Activated T-helper 2 cell treated with anti-CD3 and anti-CD28 coated beads, Interferon-gamma antibody, Interleukin-2, Interleukin-4, amounts not matched to agents 10 μg/mL and 5 μg/mL and 100 μg/mL, durations not matched to agents 14 hours and 24 hours and 36 hours (primary cell): ENCODE results near the gene PPP4R2. TPM values are rescaled to one million over a fixed set of nuclear protein-coding genes. Genes with fewer than 3 reads are reported as not detected.

Experiments used
- DNase-seq: peaks from one replicate; pipeline ENCODE4 v3.0.0; 2021; ENCODE audit warnings: low spot score
- H3K27ac Mint-ChIP-seq: one replicate; pipeline ENCODE4 v1.8.0; 2021; ENCODE audit warnings: mixed read lengths
- H3K27me3 Mint-ChIP-seq: one replicate; pipeline ENCODE4 v1.8.0; 2021; ENCODE audit warnings: low read depth, mixed read lengths
- H3K36me3 Mint-ChIP-seq: one replicate; pipeline ENCODE4 v1.8.0; 2021; ENCODE audit warnings: low read depth, mixed read lengths
- H3K4me1 Mint-ChIP-seq: one replicate; pipeline ENCODE4 v1.8.0; 2021; ENCODE audit warnings: low read depth, mixed read lengths
- H3K4me3 Mint-ChIP-seq: one replicate; pipeline ENCODE4 v1.8.0; 2021; ENCODE audit warnings: low read depth, mild to moderate bottlenecking, moderate library complexity, mixed read lengths
- H3K9me3 Mint-ChIP-seq: one replicate; pipeline ENCODE4 v1.8.0; 2021; ENCODE audit warnings: mixed read lengths
- intact Hi-C: fragments of 100-400 bp; cut with micrococcal nuclease; formaldehyde crosslinking; loops from one replicate; pipeline ENCODE4 v1.15.1; 2023
- total RNA-seq: library from RNA; stranded (reverse); gene quantifications from 2 replicates; pipeline ENCODE4 v1.2.3, GENCODE V29; 2022

PPP4R2 gene
- total RNA-seq, 1 donor from 2014 or later: 105 TPM

GRCh38 chr3:72964633-72965032 is 32.0 kb upstream of the PPP4R2 start:
- Mint-ChIP-seq H3K27ac (no peak overlapping the region), H3K4me3 (no peak overlapping the region), H3K4me1 (peaks cover 37% of the 10 kb centered on the region), H3K27me3 (no peaks in the 10 kb centered on the region), H3K36me3 (no peaks in the 10 kb centered on the region), H3K9me3 (no peaks in the 10 kb centered on the region)
- no peak for DNase-seq
- intact Hi-C loops: loop anchor here (1.0 to 5.0 kb wide), 2 partner anchors 13 to 38 kb away; no protein-coding TSS in a partner anchor

GRCh38 chr3:72968266-72968664 is 28.3 kb upstream of the PPP4R2 start:
- no peak for DNase-seq
- H3K27ac Mint-ChIP-seq: no peak overlapping the region
- no peaks in the 10 kb centered on the region for H3K27me3 Mint-ChIP-seq
- intact Hi-C loops: loop anchor here (5.0 kb wide), 1 partner anchor 34 kb away; no protein-coding TSS in a partner anchor
- H3K4me3 Mint-ChIP-seq: no peak overlapping the region
- H3K9me3 Mint-ChIP-seq: no peaks in the 10 kb centered on the region
- peaks cover 30% of the 10 kb centered on the region for H3K4me1 Mint-ChIP-seq
- H3K36me3 Mint-ChIP-seq: no peaks in the 10 kb centered on the region

- Mint-ChIP-seq H3K9me3 (no peaks in the 10 kb centered on the region), H3K27ac (no peak overlapping the region), H3K36me3 (no peaks in the 10 kb centered on the region), H3K4me3 (no peak overlapping the region), H3K27me3 (no peaks in the 10 kb centered on the region), H3K4me1 (peaks cover 31% of the 10 kb centered on the region)
- intact Hi-C loops: loop anchor here (5.0 kb wide), 1 partner anchor 33 kb away; no protein-coding TSS in a partner anchor
- DNase-seq: no peak
These were observed 26.8 kb upstream of the PPP4R2 start for GRCh38 chr3:72969766-72970165.

- peaks cover 23% of the 10 kb centered on the region for H3K4me1 Mint-ChIP-seq
- intact Hi-C loops: no loop called here
- H3K4me3 Mint-ChIP-seq: no peak overlapping the region
- H3K27ac Mint-ChIP-seq: no peak overlapping the region
- H3K27me3 Mint-ChIP-seq: no peaks in the 10 kb centered on the region
- no peak for DNase-seq
- H3K36me3 Mint-ChIP-seq: no peaks in the 10 kb centered on the region
- H3K9me3 Mint-ChIP-seq: no peaks in the 10 kb centered on the region
These were observed 25.7 kb upstream of the PPP4R2 start for GRCh38 chr3:72970942-72971341.

- intact Hi-C loops: no loop called here
- H3K27ac Mint-ChIP-seq: no peak overlapping the region
- no peak overlapping the region for H3K4me3 Mint-ChIP-seq
- peaks cover 28% of the 10 kb centered on the region for H3K4me1 Mint-ChIP-seq
- no peaks in the 10 kb centered on the region for H3K27me3 Mint-ChIP-seq
- no peak for DNase-seq
- no peaks in the 10 kb centered on the region for H3K36me3 Mint-ChIP-seq
- H3K9me3 Mint-ChIP-seq: no peaks in the 10 kb centered on the region
These were observed 23.9 kb upstream of the PPP4R2 start for GRCh38 chr3:72972706-72973030.

GRCh38 chr3:72973031-72973723 is 23.4 kb upstream of the PPP4R2 start:
- Mint-ChIP-seq H3K4me3 (no peak overlapping the region), H3K27ac (no peak overlapping the region)
- intact Hi-C loops: no loop called here

GRCh38 chr3:72973786-72974185 is 22.8 kb upstream of the PPP4R2 start:
- Mint-ChIP-seq H3K27ac (no peak overlapping the region), H3K9me3 (no peaks in the 10 kb centered on the region), H3K27me3 (no peaks in the 10 kb centered on the region), H3K36me3 (no peaks in the 10 kb centered on the region), H3K4me1 (peaks cover 29% of the 10 kb centered on the region), H3K4me3 (no peak overlapping the region)
- no peak for DNase-seq
- intact Hi-C loops: no loop called here

More at GRCh38 chr3:72973031-72973723, 23.4 kb upstream of the PPP4R2 start:
- no peaks in the 10 kb centered on the region for H3K36me3 Mint-ChIP-seq
- H3K27me3 Mint-ChIP-seq: no peaks in the 10 kb centered on the region
- H3K9me3 Mint-ChIP-seq: no peaks in the 10 kb centered on the region
- DNase-seq: no peak
- H3K4me1 Mint-ChIP-seq: peaks cover 29% of the 10 kb centered on the region

GRCh38 chr3:72974956-72975355 is 21.7 kb upstream of the PPP4R2 start:
- H3K4me3 Mint-ChIP-seq: no peak overlapping the region
- DNase-seq: no peak

GRCh38 chr3:72976281-72976741 is 20.3 kb upstream of the PPP4R2 start:
- no peak overlapping the region for H3K27ac Mint-ChIP-seq
- DNase-seq: no peak
- peaks cover 24% of the 10 kb centered on the region for H3K4me1 Mint-ChIP-seq
- H3K36me3 Mint-ChIP-seq: no peaks in the 10 kb centered on the region
- intact Hi-C loops: loop anchor here (2.0 kb wide), 1 partner anchor 64 kb away; no protein-coding TSS in a partner anchor
- H3K9me3 Mint-ChIP-seq: no peaks in the 10 kb centered on the region
- peaks cover 2% of the 10 kb centered on the region for H3K27me3 Mint-ChIP-seq
- H3K4me3 Mint-ChIP-seq: no peak overlapping the region

More at GRCh38 chr3:72974956-72975355, 21.7 kb upstream of the PPP4R2 start:
- Mint-ChIP-seq H3K27ac (no peak overlapping the region), H3K27me3 (peaks cover 2% of the 10 kb centered on the region), H3K36me3 (no peaks in the 10 kb centered on the region), H3K9me3 (no peaks in the 10 kb centered on the region), H3K4me1 (peaks cover 29% of the 10 kb centered on the region)
- intact Hi-C loops: no loop called here

GRCh38 chr3:72977060-72977808 is 19.4 kb upstream of the PPP4R2 start:
- Mint-ChIP-seq H3K27ac (peak overlapping the region; percentile 87), H3K9me3 (no peaks in the 10 kb centered on the region), H3K36me3 (no peaks in the 10 kb centered on the region), H3K27me3 (peaks cover 2% of the 10 kb centered on the region), H3K4me3 (no peak overlapping the region), H3K4me1 (peaks cover 22% of the 10 kb centered on the region)
- no peak for DNase-seq
- intact Hi-C loops: loop anchor here (1.0 to 2.0 kb wide), 5 partner anchors 12 to 64 kb away; partner anchors contain the start of gene PPP4R2

GRCh38 chr3:72982609-72983366 is 13.8 kb upstream of the PPP4R2 start:
- Mint-ChIP-seq H3K27ac (no peak overlapping the region), H3K4me1 (peaks cover 8% of the 10 kb centered on the region), H3K36me3 (peaks cover 5% of the 10 kb centered on the region), H3K9me3 (peaks cover 13% of the 10 kb centered on the region), H3K27me3 (peaks cover 7% of the 10 kb centered on the region), H3K4me3 (no peak overlapping the region)
- DNase-seq: no peak
- intact Hi-C loops: no loop called here

GRCh38 chr3:72985576-72985975 is 11.0 kb upstream of the PPP4R2 start:
- peaks cover 5% of the 10 kb centered on the region for H3K27me3 Mint-ChIP-seq
- peaks cover 13% of the 10 kb centered on the region for H3K9me3 Mint-ChIP-seq
- peaks cover 8% of the 10 kb centered on the region for H3K4me1 Mint-ChIP-seq
- H3K27ac Mint-ChIP-seq: no peak overlapping the region
- intact Hi-C loops: no loop called here
- peaks cover 5% of the 10 kb centered on the region for H3K36me3 Mint-ChIP-seq
- H3K4me3 Mint-ChIP-seq: no peak overlapping the region
- no peak for DNase-seq
